ENCODE measurements around the gene JOSD2.
A peak's percentile ranks its signal among the peaks of the same experiment; 100 is the strongest.

The JOSD2 gene

DNA sequence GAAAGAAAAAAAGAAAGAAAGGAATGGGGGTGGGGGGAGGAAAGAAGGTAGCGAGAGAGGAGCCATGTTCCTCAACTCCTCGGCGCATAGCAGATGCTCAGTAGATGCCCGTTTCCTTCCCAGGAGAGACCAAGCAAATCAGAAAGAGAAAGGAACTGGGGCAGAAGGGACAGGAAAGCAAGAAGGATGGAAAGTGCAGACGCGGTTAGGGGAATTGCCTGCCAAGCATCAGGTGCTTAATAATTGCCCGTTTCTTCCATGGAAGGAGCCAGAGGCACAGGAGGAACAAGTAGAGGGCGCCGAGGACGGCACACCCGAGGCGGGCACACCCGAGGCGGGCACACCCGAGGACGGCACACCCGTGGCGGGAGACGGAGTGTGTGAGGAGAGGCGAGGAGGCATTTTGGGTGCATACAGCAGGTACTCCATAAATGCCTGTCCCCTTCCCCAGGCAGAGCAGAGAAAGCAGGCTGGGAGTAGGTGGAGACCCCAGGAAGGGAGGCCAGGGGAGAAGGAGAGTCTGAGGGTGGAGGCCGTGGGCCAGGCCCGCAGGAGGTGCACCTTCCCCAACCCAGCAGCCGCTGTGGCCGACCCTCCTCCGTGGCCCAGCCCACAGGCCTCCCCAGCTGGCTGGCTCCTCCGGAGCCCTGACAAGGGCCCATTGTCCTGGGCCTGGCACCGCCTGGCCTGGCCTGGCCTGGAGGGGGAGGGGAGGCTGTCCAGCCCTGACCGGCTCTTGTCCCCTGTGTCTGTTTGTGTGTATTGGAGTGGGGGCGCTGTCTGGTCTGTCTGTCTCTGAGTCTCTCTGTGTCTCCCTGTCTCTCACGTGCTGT is 14.6 kb downstream of the JOSD2 start:
- DNase-seq (ENCODE audit: low read depth in 2 of 3, low spot score in 2 of 3) = no peak

DNA sequence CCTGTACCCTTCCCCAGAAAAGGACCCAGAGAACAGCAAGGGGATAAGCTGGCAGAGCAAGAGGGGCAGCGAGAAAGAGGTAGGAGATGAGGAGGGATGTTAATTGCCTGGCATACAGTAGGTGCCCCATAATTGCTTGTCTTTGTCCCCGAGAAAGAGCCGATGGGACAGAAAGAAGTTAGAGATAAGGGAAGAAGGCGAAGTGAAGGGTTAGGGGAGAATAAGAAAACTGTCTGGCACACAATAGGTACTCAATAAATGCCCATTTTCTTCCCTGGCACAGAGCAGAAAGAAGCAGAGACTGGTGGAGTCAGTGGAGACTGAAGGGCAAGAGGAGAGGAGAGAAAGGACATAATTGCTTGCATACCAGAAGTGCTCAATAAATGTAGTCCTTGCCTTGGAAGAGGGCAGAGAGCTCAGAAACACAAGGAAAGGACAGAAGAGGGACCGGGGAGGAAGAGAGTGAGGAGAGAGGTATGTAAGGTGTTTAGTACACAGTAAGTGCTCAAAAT is 15.9 kb downstream of the JOSD2 start:
- DNase-seq (ENCODE audit: low read depth in 2 of 3, low spot score in 2 of 3) = no peak

DNA sequence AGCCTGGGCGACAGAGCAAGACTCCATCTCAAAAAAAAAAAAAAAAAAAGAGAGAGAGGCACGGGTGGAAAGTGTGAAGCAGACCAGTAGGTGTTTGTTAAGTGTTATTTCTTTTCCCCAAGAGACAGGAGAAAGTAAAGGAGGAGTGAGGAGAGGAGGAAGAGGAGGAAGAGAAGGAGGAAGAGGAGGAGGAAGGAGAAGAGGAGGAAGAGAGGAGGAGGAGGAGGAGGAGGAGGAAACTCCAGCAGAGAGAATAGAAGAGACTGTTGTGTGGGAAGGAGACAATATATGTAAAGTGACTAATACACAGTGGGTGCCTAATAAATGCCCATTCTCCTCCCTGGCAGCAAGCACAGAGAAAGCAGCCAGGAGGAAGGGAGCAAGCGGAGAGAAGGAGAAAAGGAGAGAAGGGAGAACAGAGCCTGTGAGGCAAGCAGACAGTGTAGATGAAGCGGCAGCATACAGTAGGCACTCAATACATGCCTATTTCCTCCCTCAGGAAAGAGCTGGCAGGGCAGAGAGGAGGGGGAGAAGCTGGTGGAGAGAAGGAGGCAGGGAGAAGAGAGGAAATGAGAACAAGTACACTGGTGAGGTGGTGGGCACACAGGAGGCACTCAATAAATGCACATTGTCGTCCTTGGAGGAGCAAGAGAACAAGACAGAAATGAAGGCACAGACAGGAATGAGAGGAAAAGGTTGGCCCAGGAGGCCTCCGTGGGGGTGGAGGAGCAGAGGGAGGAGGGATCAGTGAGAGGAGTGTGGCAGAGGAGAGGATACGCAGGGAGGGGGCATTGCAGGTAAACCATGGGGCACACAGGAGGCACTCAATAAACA is 16.6 kb downstream of the JOSD2 start:
- no peak for DNase-seq (ENCODE audit: low read depth in 2 of 3, low spot score in 2 of 3)

DNA sequence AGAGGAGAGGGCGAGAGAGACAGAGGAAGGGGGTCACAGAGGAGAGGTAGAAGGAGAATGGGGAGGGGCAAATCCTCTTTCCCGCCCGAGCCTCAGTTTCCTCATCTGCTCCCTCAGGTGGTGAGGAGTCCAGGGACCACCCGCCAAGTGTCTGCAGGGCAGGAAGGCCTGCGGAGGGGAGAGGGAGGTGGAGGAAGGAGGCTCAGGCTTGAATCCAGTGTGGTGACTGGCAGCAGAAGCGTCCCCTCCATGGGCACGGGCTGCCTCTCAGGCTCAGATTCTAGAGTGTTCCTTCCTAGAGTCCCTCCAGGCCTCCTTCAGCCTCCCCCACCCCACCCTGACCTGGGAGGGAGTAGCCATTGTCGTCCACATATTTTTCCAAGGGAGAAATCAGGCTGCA is 17.8 kb downstream of the JOSD2 start:
- no peak for DNase-seq (ENCODE audit: low read depth in 2 of 3, low spot score in 2 of 3)

DNA sequence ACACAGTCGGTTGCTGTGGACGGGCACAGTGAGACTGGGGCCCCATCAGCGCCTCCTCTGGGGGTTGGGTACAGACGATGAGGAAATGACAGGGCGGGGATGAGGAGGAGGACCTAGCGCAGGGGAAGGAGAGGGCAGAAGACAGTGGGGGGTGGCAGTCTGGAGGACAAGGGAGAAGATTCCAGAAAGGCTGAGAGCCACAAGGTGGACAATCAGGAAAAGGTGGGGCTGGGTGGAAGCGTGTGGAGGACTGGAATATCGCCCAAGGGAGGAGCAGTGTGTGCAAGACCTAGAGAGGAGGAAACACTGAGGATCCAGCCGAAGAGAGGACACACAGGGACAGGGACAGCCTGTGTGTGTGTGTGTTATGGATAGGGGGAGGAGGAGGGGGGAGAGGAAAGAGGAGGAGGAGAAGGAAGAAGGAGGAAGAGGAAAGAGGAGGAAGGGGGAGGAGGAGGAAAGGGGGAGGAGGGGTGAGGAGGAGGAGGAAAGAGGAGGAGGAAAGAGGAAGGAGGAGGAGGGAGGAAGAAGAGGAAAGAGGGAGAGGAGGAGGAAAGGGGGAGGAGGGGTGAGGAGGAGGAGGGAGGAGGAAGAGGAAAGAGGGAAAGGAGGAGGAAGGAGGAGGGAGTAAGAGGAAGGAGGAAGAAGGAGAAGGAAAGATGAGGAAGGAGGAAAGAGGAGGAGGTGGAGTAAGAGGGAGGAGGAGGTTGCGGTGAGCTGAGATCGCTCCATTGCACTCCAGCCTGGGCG is 18.5 kb downstream of the JOSD2 start:
- DNase-seq (ENCODE audit: low read depth in 2 of 3, low spot score in 2 of 3) = no peak

DNA sequence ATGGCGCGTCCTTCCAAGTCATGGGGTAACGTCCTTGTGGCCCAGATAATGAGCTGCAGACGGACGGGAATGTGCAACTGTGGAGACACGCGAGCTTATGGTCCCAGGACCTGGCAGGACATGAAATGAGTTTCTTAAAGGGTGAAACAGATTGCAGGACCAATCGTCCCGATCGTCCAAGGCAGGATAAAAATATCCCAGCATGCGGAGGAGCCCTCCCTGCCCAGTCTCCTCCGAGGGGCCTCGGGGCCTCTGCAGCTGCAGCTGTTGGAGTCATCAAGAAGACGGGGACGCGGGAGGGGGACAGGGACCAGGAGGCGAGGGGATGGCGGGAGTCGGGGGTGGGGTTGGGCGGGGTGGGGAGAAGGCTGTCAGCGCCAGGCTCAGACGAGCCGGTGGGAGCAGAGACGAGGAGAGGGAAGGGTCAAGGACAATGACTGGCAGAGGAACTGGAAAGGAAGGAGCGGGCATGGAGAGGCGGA is 20.0 kb downstream of the JOSD2 start:
- DNase-seq (ENCODE audit: low read depth in 2 of 3, low spot score in 2 of 3) = no peak

DNA sequence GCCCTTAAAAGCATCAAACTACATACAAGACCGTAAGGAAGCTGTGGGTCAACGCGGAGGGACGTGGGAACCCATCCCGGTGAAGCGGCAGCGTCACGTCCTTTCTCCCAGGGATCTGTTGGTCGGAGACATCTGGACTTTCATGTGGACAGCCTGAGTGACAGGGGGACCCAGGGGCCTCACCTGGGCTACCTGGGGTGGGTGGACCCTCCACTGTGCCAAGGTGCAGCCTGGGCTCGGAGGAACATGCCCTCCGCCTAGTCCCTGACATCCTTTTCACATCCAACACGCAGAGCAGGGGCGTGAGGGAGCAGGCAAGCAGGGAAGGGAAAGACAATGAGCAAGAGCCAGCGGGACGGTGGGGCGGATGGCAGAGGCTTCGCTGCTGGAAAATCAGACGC is 20.6 kb downstream of the JOSD2 start:
- DNase-seq (ENCODE audit: low read depth in 2 of 3, low spot score in 2 of 3) = no peak

DNA sequence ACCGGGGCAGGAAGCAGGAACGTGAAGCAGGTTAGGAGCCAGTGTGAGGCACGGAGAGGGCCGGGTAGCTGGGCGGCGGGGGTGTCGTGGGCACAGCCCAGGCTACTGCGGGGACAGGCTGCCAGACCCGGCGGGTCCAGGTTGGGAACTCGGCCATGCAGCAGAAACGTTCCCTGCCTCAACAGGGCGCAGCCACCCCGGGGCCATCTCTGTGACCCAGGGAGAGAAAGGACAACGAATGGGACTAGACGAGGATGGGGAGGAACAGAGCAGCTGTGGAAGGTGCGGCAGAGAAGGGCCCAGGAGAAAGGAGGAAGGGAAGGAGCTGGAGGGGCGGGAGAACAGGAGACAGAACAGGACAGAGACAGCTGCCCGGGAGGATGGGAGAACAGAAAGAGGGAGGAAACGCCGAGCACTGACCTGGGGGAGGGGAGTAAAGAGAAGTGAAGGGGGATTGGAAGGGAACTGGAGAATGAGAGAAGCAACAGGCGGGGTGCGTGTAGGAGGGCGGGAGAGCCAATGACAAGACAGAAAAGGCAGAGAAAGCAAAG is 21.5 kb downstream of the JOSD2 start:
- DNase-seq (ENCODE audit: low read depth in 2 of 3, low spot score in 2 of 3) = no peak

DNA sequence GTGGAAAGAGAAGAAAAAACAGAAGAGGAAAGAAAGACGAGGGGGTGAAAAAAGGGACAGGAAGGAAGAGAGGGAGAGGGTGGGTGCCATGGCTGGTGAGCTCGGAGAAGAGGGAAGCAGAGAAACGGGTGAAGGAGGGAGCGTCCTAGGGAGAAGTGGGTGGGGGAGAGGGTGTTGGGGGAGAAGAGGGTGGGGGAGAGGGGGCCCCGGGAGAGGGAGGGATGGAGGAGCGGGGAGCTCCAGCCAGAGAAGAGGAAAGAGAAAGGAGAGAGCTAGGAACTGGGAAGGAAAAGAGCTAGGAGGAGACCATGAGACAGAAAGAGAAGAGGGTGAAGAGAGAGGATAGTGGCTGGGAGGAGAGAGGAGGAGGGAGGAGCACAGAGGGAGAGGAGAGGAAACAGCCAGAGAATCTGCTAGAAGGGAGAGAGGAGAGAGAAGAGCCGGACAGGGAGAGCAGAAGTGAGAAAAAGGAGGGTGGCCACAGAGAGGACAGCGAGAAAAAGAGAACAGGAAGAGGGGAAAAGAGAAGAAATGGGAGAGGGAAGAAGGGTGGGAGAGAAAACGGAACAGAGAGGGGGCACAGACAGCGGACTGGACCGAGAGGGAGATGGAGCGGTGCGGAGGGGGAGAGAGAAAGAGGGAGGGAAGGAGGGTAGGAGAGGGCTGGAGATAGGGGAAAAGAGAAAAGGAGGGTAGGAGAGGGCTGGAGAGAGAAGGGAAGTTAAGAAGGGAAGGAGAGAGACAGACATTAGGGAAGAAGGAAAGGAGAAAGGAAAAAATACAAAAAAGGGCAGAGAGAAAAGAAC is 22.4 kb downstream of the JOSD2 start:
- no peak for DNase-seq (ENCODE audit: low read depth in 2 of 3, low spot score in 2 of 3)

DNA sequence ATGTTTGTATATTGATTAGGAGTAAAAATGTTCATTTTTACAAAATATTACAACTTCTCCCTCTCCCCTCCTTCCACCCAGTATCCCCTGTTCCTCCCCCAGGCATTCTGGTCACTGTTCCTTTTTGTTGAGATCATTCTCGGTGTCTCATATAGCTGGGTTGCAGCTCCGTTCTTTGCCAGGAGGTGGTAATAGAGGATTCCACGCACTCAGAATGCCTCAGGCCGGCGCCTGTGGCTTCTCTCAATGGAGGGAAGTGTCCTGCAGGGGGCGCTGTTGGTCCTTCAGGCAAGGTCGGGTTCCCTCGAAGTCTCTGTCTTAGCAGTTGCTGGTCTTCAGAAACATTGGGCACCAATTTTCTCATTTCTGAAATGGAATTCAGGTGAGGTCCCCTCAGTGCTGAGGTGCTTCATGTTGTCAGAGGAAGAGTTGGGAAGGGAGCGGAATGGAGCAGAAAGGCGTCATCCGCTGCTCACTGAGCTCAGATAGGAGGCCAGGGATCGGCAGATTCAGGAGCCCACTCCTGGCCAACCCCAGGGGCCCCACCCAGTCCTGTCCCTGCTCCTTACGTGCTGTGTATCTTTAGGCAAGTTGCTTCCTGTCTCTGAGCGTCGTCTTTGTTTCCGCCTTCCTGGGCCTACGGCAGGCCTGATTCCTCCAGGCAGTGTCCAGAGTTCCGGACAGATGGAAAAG is 24.0 kb downstream of the JOSD2 start:
- DNase-seq (ENCODE audit: low read depth in 2 of 3, low spot score in 2 of 3) = peak in 2 of 3 experiments; percentile 30 to 78

DNA sequence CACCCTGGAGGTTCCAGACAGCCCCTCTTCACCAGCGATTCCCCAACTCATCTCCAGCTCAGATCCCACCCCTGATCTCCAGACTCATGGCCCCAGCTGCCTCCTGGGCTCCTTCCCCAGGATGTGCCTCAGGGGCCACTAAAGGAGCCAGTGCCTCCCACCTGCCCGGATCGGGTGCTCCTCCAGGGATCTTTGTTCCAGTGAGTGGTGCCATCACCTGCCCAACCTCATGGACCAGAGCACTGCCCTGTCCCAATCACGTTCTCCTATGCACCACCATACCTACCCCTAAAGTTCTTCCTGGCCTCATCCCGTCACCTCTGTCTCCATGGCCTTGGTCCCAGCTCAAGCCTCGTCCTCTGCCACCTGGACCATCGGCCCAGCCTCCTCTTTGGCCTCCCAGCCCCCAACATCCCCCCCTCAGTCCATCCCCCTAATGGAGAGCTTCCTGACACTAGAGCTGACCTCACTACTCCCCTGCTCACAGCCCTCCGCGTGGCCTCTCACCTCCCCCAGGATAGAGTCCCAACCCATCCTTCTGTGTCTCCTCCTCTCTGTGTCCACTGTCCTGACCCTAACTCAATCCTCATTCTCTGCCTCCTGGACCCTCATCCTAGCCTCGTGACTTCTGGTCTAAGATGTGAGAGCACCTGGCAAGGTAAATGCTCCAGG is 25.6 kb downstream of the JOSD2 start:
- DNase-seq (ENCODE audit: low read depth in 2 of 3, low spot score in 2 of 3) = no peak

DNA sequence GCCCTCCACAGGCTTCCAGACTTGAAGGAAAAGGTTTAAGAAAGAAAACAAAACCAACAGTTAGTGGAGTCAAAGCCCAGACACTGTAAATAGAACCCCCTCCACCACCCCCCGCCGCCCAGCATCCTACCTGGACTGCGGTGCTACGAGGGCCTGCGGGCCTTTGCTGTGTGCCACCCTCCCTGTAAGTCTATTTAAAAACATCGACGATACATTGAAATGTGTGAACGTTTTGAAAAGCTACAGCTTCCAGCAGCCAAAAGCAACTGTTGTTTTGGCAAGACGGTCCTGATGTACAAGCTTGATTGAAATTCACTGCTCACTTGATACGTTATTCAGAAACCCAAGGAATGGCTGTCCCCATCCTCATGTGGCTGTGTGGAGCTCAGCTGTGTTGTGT is 28.1 kb downstream of the JOSD2 start:
- DNase-seq (ENCODE audit: low read depth in 2 of 3, low spot score in 2 of 3) = no peak

DNA sequence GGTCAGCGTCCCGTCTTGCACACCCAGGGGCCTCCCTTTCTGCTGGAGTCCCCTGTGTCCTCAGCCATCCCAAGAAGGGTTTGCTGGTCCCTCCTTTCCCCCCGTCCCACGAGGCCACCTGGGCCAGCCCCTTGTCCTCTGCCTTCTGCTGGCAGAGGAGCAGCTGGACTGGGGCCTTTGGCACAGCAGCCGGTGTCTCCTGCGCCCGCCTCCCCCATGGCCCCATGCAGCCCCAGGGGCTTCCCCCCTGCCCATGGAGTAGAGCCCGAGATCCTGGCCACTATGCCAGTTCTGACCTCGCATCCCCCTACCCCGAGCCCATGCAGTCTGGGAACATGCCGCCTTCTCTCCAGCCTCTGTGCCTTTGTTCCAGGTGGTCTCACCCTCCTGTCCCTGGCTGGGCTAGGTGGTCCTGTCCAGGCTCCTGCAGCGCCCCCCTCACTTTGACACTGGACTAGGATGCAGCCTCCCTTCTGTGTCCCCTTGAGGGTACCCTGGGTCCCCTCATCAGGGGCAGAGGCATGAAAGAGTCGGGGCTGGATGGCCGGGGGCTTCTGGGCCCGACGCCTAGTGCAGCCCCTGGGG is 28.6 kb downstream of the JOSD2 start:
- DNase-seq (ENCODE audit: low read depth in 2 of 3, low spot score in 2 of 3) = no peak

DNA sequence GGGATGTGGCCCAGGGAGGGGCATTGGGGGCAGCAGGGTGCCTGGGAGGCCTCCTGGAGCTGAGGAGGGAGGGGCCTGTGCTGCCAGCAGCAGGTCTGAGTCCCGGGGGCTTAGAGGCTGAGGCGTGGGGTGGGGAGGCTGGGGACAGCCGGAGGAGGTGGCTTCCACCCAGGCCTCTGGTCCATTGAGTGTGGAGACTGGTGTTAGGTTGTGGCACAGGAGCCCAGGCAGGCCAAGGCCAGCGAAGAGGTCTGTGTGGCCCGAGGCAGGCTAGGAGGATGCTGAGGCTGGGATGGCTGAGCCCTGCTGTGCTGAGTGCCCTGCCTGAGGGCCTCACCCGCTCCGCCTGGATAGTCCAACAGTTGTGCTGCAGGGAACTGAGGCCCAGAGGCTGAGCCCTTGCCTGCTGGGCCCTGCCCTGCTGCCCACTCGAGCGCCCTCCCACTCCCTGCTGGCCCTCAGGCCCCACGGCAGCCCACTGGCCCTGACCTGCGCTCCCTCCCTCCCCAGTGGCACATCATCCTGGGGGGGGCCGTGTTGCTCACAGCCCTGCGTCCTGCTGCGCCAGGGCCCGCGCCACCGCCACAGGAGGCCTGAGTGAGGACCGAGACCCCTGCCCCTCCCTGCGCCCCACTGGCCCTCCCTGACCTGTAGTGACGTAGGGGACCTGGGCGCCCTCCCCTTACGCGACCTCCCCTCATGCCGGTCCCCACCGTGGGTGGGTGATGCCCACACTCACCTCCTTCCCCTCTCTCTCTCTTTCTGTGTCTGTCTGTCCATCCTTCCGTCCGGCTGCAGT is 29.4 kb downstream of the JOSD2 start:
- no peak for DNase-seq (ENCODE audit: low read depth in 2 of 3, low spot score in 2 of 3)

DNA sequence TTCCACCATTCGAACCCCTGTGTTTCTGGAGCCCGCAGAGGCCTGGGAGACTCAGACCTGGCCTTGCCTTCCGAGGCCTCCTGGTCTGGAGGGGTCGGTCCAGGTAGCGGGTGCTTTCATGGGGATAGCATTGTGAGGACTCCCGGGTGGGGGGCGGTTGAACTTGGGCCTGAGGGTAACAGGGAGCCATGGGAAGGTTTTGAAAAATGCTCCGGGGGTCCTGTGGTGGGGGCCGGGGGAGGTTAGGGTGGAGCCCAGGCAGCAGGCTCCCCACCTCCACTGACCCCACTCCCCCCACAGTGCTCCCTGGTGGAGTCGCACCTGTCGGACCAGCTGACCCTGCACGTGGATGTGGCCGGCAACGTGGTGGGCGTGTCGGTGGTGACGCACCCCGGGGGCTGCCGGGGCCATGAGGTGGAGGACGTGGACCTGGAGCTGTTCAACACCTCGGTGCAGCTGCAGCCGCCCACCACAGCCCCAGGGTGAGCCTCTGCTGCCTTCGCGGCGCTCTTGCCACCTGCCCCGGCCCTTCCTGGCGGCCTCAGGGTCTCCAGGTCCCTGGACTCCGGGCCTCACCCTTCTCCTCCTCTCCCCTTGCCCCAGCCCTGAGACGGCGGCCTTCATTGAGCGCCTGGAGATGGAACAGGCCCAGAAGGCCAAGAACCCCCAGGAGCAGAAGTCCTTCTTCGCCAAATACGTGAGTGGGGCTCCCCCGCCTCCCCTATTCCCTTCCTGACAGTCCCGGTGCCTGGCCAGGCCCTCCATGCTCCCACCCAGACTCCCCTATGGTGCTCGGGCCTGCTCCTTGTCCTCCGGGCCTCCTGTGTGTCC is 30.5 kb downstream of the JOSD2 start:
- DNase-seq (ENCODE audit: low read depth in 2 of 3, low spot score in 2 of 3) = no peak

DNA sequence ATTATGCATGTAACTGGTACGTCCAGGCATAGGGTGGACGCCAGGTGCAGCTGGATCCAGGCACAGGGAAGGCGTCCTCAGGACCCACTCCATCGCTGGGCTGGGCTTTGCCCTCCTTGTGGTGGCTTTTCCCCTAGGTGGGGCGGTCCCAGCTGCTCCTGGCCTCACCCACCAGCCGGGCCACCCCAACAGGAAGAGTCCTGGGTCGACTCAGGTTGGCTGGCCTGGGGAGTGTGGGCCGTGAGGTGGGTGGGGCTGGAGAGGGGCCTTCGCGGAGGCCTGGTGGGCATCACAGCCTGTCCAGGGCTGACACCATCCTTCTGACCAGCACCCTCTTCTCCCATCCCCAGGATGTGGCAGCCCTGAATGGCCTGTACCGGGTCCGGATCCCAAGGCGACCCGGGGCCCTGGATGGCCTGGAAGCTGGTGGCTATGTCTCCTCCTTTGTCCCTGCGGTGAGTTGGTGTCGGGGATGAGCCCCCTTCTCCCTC is 31.2 kb downstream of the JOSD2 start:
- DNase-seq (ENCODE audit: low read depth in 2 of 3, low spot score in 2 of 3) = no peak
